GM18951 (cell line): ENCODE data around the gene LBHD1.
"Not testable (repeated sequence)": the region's sequence is repeated elsewhere in the genome, so short reads cannot be mapped to it uniquely, and the experiment has no call there.

ENCODE experiments used
- POLR2A ChIP-seq: IDR thresholded peaks from 4 replicates; pipeline ENCODE4 v1.6.1; 2011; ENCODE audit warnings: mild to moderate bottlenecking; ENCODE audit not compliant: insufficient read length, insufficient read depth; ENCODE audit errors: extremely low read depth
- in situ Hi-C: fragments of 300-500 bp; cut with MboI; formaldehyde crosslinking; loops from one replicate; pipeline ENCODE4 v1.12.0; 2022; ENCODE audit warnings: low sequenced_read_pairs, mixed read lengths, inconsistent platforms; ENCODE audit not compliant: unreplicated experiment

Gene LBHD1

DNA sequence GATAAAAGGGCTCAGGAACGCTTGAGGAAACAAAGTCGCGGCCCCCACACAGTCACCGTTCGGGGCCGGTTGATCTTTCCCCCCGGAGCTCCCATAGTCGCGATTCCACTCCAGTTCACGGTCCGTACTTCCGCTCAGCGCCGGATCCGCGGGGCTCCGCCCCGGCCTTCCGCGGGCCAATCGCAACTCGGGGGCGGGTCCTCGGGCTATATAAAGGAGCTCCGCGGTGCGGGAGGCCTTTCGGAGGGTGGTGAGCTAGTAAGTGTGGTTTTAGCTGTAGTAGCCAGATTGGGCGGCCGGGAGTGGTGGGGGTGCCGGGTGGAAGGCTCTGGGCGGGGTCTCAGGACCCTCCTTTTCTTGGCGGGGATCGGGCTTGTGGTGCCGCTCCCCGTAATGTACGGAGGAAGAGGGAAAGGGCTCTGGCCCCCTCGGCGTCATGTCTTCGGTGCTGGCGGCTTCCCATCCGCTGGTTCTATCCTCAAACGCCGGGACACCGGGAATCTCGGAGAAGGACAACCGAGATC lies 6.9 kb downstream of the LBHD1 start, which contains the start of the genes C11orf98 and CSKMT:
Gene C11orf98 (minus strand): TSS at position 136 of the 524 bp plus-strand sequence. CDS start 41 bp downstream, at position 95.
Gene CSKMT (plus strand): TSS at position 238 of the 524 bp plus-strand sequence. CDS start 568 bp downstream, outside the sequence.
- TF ChIP-seq POLR2A = peak; percentile 99
- in situ Hi-C loops = no loop called here

DNA sequence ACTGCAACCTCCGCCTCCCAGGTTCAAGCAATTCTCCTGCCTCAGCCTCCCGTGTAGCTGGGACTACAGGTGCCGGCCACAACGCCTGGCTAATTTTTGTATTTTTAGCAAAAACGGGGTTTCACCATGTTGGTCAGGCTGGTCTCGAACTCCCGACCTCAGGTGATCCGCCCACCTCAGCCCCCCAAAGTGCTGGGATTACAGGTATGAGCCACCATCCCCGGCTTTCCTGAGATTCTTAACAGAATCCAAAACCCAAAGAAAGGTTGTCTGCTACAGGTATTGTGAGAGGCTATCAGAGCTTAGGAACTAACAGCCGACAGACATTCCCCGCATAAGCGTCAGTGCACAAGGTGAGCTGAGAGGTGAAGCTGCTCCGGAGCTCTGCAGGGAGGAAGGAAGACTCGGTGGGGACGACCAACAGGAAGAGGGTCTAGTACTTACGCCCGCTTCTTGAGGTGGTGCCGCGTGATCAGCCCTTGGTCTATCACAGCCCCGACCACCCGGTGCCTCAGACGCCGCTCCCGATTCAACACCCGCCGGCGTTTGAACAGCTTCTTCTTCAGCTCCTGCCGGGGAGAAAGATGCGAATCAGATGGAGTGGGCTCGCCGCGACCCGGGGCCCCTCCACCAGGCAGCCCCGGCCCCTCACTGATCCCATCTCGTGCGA lies 7.5 kb downstream of the LBHD1 start:
- TF ChIP-seq POLR2A = no peak
- in situ Hi-C loops = no loop called here

DNA sequence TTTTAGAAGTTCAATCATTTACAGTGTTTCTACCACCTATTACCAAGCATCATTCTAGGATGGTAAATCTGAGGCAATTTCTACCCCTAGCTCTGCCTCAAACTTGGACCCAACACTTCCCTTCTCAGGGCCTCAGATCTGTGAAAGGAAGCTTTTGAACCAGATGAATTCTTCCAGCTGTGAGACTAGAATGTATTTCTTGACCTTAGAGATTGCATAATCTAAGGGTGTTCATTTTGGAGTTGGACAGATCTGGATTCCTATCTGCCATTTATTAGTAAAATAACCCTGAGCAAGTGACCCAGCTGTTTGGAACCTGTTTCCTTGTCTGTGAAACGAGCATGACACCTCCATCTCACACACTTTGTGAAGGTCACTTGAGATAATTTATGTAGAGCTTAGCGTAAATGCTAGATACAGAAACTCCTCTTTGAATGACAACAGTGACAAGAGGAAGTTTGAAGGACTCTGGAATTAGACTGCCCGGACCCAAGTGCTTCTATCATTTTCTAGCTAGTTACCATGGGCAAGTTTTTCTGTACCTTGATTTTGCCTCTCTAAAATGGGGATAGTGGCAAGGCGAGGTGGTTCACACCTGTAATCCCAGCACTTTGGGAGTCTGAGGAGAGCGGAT lies 15.2 kb downstream of the LBHD1 start:
- TF ChIP-seq POLR2A = no peak
- in situ Hi-C loops = no loop called here

DNA sequence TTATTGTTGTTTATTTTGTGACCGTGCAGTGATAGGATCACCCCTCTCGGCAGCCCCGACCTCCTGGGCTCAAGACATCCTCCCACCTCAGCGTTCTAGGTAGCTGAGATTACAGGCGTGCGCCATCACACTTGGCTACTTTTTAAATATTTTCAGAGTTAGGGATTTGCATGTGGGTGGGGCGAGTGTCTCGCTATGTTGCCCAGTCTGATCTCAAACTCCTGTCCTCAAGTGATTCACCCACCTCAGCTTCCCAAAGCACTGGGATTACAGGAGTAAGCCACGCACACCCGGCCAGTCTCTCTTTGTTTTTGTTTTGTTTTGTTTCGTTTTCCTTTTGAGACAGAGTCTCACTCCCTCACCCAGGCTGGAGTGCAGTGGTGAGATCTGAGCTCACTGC lies 17.8 kb downstream of the LBHD1 start:
- no peak for TF ChIP-seq POLR2A
- in situ Hi-C loops = no loop called here

DNA sequence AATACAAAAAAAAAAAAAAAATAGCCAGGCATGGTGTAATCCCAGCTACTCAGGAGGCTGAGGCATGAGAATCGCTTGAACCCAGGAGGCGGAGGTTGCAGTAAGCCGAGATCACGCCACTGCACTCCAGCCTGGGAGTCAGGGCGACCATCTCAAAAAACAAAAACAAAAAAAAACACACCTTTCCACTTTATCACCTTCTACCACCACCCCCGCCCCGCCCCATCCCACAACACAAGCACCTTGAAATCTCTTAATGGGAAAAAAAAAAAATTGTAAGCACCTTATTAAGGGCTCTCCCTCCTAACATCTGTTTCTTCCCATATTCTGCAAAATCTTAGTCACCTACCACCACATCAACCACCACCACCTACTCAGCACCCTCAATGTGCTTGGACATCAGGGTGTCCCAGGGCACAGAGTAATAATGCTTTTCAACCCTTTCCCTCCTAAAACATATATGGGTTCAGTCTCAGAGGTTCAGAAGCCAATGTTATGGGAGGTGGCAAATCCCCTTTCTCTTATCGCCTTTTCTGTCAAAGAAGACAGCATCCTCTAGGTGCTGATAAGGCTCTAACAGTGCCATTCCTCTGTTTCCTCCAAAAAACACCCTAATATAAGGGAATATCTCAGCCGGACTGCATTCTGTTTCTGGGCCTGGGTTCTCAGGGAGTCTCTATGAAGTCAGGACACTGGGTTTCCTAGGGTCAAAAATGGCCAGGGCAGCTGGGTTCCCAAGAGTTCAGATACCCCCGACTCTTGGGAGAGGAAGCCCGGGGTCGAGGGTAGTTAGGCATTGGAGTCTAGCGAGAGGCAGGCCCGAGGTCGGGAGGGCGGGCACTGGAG lies 19.7 kb downstream of the LBHD1 start:
- TF ChIP-seq POLR2A = no peak
- in situ Hi-C loops = no loop called here

DNA sequence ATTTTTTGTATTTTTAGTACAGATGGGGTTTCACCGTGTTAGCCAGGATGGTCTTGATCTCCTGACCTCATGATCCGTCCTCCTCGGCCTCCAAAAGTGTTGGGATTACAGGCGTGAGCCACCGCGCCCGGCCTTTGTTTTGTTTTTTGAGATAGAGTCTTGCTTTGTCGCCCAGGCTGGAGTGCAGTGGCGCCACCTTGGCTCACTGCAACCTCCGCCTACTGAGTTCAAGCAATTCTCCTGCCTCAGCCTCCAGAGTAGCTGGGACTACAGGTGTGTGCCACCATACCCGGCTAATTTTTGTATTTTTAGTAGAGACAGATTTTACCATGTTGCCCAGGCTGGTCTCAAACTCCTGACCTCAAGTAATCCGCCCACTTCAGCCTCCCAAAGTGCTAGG lies 21.8 kb downstream of the LBHD1 start:
- in situ Hi-C loops = not testable (repeated sequence)

DNA sequence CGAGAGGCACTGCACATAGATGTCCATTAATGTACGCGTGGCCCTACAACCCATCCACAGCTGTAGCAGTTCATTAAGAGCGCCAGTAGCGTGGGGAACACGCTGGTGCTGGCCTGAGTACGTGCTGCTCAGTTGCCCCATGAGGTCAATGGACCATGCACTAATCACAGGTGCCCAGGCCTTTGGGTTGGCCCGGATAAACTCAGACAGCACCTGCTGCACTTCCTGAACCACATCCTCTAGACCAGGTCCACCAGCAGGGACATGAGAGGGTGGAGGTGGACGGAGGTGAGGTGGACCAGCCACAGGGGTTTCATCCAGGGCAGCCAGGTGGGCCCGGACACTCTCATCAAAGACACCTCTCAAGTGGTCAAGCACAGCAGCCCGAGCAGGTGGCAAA lies 22.6 kb downstream of the LBHD1 start:
- in situ Hi-C loops = no loop called here

DNA sequence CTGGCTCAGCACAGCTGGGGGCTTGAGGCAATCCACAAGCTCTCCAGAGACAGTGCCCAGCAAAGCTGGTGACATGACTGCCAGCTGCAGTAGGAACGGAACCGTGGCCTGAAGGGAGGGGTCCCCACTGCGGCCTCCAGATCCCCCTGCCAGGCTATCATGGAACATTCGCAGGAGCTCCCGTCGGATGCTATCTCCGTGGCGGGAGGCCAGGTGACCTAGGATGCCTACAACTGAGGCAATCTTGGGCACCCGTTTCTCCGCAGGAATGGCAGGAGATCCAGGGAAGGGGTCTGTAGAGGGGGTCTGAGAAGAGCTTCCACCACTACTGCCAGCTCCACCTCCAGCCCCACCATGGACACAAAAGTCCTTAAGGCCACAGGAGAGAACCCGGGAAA lies 23.1 kb downstream of the LBHD1 start:
- in situ Hi-C loops = no loop called here
- no peak for TF ChIP-seq POLR2A

More for the DNA sequence above, 22.6 kb downstream of the LBHD1 start:
- no peak for TF ChIP-seq POLR2A

DNA sequence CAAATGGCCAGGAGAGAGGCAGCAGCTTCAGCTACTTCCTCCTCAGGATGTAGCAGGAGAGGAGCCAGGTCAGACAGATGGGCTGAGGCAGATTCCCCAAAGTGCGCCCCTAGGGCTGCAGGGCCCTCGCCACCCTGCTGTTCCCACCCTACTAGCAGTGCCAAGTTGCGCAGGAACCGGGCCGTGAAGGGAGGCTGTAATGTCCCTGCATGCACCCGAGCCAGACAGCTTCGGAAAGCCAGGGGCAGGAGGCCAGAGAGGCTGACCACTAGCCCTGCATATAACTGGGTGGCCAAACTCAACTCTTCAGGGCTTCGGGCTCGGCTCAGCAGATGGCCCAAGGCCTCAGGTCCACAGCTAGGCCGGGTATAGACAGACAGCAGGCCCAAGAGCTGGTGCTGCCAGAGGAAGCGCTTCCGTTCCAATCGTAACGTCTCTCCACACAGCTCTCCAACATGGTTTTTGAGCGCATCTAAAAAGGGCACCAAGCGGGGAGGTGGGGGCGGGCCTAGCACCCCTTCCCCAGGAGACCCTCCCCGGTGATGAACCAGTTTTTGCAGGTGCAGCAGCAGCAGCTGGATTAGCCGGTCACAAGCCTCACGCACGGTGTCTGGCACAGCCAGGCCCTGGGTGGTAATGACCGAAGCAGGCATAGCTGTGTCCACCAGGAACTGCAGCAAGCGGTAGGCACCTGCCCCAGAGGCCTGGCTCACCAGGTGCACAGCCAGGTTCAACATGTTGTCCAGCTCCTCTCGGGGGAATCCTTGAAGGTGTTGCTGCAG lies 23.7 kb downstream of the LBHD1 start:
- TF ChIP-seq POLR2A = no peak

DNA sequence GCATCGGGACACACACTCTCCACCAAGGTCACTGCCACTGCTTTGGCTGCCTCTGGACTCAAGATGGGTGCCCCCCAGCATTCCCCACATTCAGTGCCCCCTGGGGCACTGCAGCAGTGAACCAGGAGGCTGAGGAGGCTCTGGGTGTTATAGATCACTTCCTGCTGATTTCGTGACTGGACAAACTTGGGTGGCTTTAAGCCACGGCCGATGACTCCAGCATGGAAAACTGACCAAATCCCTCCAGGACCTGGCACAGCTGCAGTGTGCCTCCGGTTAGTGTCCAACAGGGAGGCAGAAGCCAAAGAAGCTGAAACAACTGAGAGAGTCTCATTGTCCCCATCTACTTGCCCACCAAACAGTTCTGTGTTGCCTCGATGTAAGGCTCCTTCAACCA lies 24.5 kb downstream of the LBHD1 start:
- TF ChIP-seq POLR2A = no peak
- in situ Hi-C loops = no loop called here

More for the DNA sequence above, 23.7 kb downstream of the LBHD1 start:
- in situ Hi-C loops = no loop called here

DNA sequence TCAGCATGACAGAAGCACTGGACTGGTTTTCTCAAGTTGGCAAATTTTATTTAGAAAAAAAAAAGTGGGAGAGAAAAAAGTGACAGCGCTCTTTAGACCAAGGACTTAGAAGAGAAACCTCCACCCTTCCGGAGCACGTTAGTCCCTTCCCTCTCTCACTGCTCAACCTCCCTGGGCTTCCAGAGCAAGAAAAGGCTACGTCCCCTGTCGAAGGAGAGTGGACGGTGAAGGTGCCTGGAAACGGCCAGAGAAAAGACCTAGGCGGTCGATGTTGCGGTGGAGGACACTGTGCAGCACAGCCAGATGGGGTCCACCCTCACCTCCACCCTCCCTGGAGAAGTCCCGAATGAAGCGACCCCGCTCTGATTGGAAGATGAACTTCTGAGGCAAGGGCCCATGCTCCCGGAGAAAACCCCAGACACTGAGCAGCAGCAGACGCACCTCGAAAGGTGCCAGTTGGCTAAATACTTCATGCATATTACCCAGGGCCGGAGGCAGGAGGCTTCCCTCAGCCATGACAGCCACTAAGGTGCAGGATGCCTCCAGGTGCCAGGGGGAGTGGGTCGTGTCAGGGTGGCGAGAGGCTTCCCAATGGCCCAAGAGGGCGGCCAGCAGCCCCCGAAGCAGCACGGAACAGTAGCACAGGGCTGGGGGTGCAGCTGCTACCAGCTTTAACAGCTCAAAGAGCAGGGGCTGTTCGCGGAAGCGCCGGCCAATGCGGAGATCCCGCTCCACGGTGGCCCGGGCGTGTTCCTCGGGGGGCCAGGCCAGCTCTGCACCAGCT lies 25.1 kb downstream of the LBHD1 start:
- TF ChIP-seq POLR2A = no peak
- in situ Hi-C loops = no loop called here

DNA sequence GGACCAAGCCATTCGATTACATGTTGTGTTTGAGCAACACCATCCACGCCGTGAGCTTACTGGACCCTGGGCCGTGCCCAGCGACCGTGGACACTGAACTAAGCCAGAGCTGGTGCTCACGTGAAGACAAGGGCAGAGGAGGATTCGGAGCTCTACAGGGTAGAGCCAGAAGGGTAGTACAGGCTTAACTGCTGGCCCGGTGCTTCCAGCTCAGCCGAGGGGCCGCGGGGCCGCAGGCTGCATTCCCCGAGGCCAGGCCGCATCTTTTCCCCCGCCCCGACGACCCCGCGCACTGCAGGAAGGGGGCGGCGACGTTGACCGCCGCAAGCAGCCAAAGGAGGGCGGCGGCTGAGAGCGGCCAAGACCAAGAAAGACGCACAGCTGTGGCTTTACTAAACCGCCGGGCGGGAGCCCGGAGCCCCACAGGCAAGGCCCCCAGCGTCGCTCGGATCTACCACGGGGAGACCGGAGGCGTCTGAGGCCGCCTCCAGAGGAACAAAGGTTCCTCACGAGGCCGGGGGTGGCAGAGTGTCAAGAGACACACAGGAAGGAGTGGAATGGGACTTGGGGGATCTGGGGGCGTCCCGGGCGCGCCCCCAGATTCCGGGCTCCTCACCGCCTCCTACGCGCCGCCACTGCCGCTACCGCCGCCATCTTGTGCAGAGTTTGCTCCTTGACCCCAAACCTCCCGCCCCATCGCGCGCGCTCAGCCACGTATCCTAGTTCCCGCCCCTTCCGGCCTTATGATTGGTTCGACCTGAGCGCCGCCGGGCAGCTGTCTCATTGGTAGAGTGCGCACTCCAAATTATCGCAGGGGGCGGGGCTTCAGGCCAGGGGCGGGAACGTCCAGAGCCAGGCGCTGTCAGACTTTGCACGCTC lies 25.9 kb downstream of the LBHD1 start, which contains the start of gene GANAB:
Gene GANAB (minus strand): TSS at position 668 of the 879 bp plus-strand sequence. CDS start 14 bp downstream, at position 654.
- TF ChIP-seq POLR2A = peak; percentile 95
- in situ Hi-C loops = no loop called here
